DND-41 (cell line): Measurements from ENCODE around the gene RAPGEF2.
"Not testable (repeated sequence)": the region's sequence is repeated elsewhere in the genome, so short reads cannot be mapped to it uniquely, and the experiment has no call there.

Experiments
- ATAC-seq: fragments of 200-7000 bp; cut with Tn5 transposase; 3 replicates; pipeline ENCODE4 v1.9.1; 2021; ENCODE audit warnings: low read depth; ENCODE audit not compliant: insufficient read depth
- DNase-seq: peaks from one replicate; pipeline ENCODE4 v3.0.0-alpha.2; 2020
- H2AFZ ChIP-seq: 2 replicates; pipeline ENCODE4 v1.6.0; 2012; ENCODE audit warnings: low read depth, low read length
- H3K27ac ChIP-seq: 2 replicates; pipeline ENCODE4 v1.5.1; 2012; ENCODE audit warnings: low read length, inconsistent platforms
- H3K27me3 ChIP-seq: fragments of 200-600 bp; sonication (generic); 2 replicates; pipeline ENCODE4 v1.6.0; 2012; ENCODE audit warnings: low read length, mild to moderate bottlenecking, inconsistent platforms; ENCODE audit not compliant: insufficient read depth, poor library complexity
- H3K36me3 ChIP-seq: 2 replicates; pipeline ENCODE4 v1.5.1; 2012; ENCODE audit warnings: low read length, inconsistent platforms; ENCODE audit not compliant: insufficient read depth
- H3K4me1 ChIP-seq: 2 replicates; pipeline ENCODE4 v1.5.1; 2012; ENCODE audit warnings: mild to moderate bottlenecking, low read length; ENCODE audit not compliant: insufficient read depth
- H3K4me2 ChIP-seq: 2 replicates; pipeline ENCODE4 v1.6.0; 2012; ENCODE audit warnings: mild to moderate bottlenecking, moderate library complexity, low read length, inconsistent platforms; ENCODE audit not compliant: insufficient read depth
- H3K4me3 ChIP-seq, 2 experiments: fragments of 200-600 bp in 1 of 2; shearing (Covaris generic) in 1 of 2; 2 replicates each; pipeline ENCODE4 v1.5.1; 2012 to 2016; ENCODE audit warnings: inconsistent platforms in 2 of 2, low read length in 2 of 2, mild to moderate bottlenecking in 2 of 2, low read depth in 1 of 2, moderate library complexity in 1 of 2
- H3K79me2 ChIP-seq: 2 replicates; pipeline ENCODE4 v1.6.0; 2012; ENCODE audit warnings: low read length, inconsistent platforms; ENCODE audit not compliant: insufficient read depth
- H3K9ac ChIP-seq: 2 replicates; pipeline ENCODE4 v1.6.0; 2012; ENCODE audit warnings: low read depth, mild to moderate bottlenecking, inconsistent platforms, low read length, moderate library complexity
- H3K9me3 ChIP-seq: 2 replicates; pipeline ENCODE4 v1.5.1; 2012; ENCODE audit warnings: low read length, moderate library complexity, mild to moderate bottlenecking, inconsistent platforms; ENCODE audit not compliant: insufficient read depth, severe bottlenecking
- H4K20me1 ChIP-seq: 2 replicates; pipeline ENCODE4 v1.6.0; 2012; ENCODE audit warnings: low read length; ENCODE audit not compliant: insufficient read depth
- CTCF ChIP-seq: IDR thresholded peaks from 2 replicates; pipeline ENCODE4 v1.5.1; 2012; ENCODE audit warnings: borderline replicate concordance, low read length, moderate library complexity, mild to moderate bottlenecking; ENCODE audit not compliant: poor library complexity, severe bottlenecking; ENCODE audit errors: extremely low read depth
- EZH2 ChIP-seq: IDR thresholded peaks from 3 replicates; pipeline ENCODE4 v1.6.1; 2012; ENCODE audit warnings: borderline replicate concordance, low read depth, mild to moderate bottlenecking, moderate library complexity, low read length, inconsistent platforms; ENCODE audit not compliant: severe bottlenecking

The RAPGEF2 gene

GRCh38 chr4:159378056-159378616 lies 275.3 kb downstream of the RAPGEF2 start:
- no peak for ATAC-seq
- H3K27me3 ChIP-seq: no peaks in the 10 kb centered on the region
- DNase-seq: no peak
- no peak overlapping the region for H3K4me3 ChIP-seq
- H3K27ac ChIP-seq: no peak overlapping the region
- TF ChIP-seq CTCF: no peak
- no peak for TF ChIP-seq EZH2
- no peaks in the 10 kb centered on the region for H3K4me1 ChIP-seq
- H3K9me3 ChIP-seq: no peaks in the 10 kb centered on the region
- no peaks in the 10 kb centered on the region for H3K36me3 ChIP-seq
- no peak overlapping the region for H3K9ac ChIP-seq
- H4K20me1 ChIP-seq: no peaks in the 10 kb centered on the region
- no peak overlapping the region for H2AFZ ChIP-seq
- no peak overlapping the region for H3K4me2 ChIP-seq
- no peaks in the 10 kb centered on the region for H3K79me2 ChIP-seq

GRCh38 chr4:159379064-159379463 lies 276.2 kb downstream of the RAPGEF2 start:
- not testable (repeated sequence) for H3K9me3 ChIP-seq, DNase-seq, H3K79me2 ChIP-seq, ATAC-seq, H2AFZ ChIP-seq, H3K27me3 ChIP-seq, H3K27ac ChIP-seq, H3K4me2 ChIP-seq, H3K36me3 ChIP-seq, H4K20me1 ChIP-seq, H3K4me3 ChIP-seq, H3K9ac ChIP-seq, H3K4me1 ChIP-seq

- DNase-seq (no peak), ATAC-seq (no peak)
- no peaks in the 10 kb centered on the region for H3K79me2 ChIP-seq
- H3K4me2 ChIP-seq: no peak overlapping the region
- H3K9ac ChIP-seq: no peak overlapping the region
- H3K4me3 ChIP-seq: no peak overlapping the region
- no peaks in the 10 kb centered on the region for H4K20me1 ChIP-seq
- no peaks in the 10 kb centered on the region for H3K36me3 ChIP-seq
- no peak for TF ChIP-seq EZH2
- TF ChIP-seq CTCF: no peak
- no peak overlapping the region for H3K27ac ChIP-seq
- no peak overlapping the region for H2AFZ ChIP-seq
- H3K4me1 ChIP-seq: no peaks in the 10 kb centered on the region
- H3K9me3 ChIP-seq: no peaks in the 10 kb centered on the region
- H3K27me3 ChIP-seq: no peaks in the 10 kb centered on the region
Observed at GRCh38 chr4:159379836-159380235, 277.0 kb downstream of the RAPGEF2 start.

- H3K4me1 ChIP-seq: no peaks in the 10 kb centered on the region
- no peaks in the 10 kb centered on the region for H3K36me3 ChIP-seq
- H4K20me1 ChIP-seq: no peaks in the 10 kb centered on the region
- ATAC-seq (no peak), DNase-seq (no peak)
- H3K9me3 ChIP-seq: no peaks in the 10 kb centered on the region
- H3K4me2 ChIP-seq: no peak overlapping the region
- TF ChIP-seq CTCF (no peak), EZH2 (no peak)
- H3K4me3 ChIP-seq: no peak overlapping the region
- no peak overlapping the region for H3K9ac ChIP-seq
- H3K27me3 ChIP-seq: no peaks in the 10 kb centered on the region
- no peak overlapping the region for H2AFZ ChIP-seq
- no peak overlapping the region for H3K27ac ChIP-seq
- H3K79me2 ChIP-seq: no peaks in the 10 kb centered on the region
Observed at GRCh38 chr4:159382856-159383561, 280.1 kb downstream of the RAPGEF2 start.
